IMR-90 (cell line): ENCODE measurements around the gene CNTN5. TPM values are rescaled to one million over a fixed set of nuclear protein-coding genes. Genes with fewer than 3 reads are reported as not detected.

ENCODE experiments used
- ATAC-seq: fragments of 200-7000 bp; cut with Tn5 transposase; 2 replicates; pipeline ENCODE4 v1.9.1; 2020; ENCODE audit warnings: low read depth, mild to moderate bottlenecking, moderate library complexity
- BruUV-seq: library from RNA; stranded (reverse); fragments of 400-500 nt; replicated peaks from 2 replicates; lab custom pipeline; 2021; lab: Mats Ljungman, UMichigan
- CTCF ChIA-PET: fragments of 300-600 bp; formaldehyde crosslinking; extraction: SDS; loops from one replicate; lab custom pipeline; 2021; ENCODE audit warnings: antibody characterized with exemption; lab: Yijun Ruan, JAX
- POLR2A ChIA-PET: fragments of 300-600 bp; sonication (Branson Sonifier 250); formaldehyde crosslinking; loops from one replicate; lab custom pipeline; 2022; ENCODE audit warnings: antibody characterized with exemption; ENCODE audit not compliant: unreplicated experiment; lab: Charles Lee
- DNase-seq: peaks from one replicate; pipeline ENCODE4 v3.0.0; 2013
- H2AFZ ChIP-seq: replicated peaks from 2 replicates; pipeline ENCODE3; 2013; ENCODE audit warnings: low read length, mild to moderate bottlenecking; ENCODE audit not compliant: poor library complexity
- H2AK5ac ChIP-seq: 2 replicates; pipeline ENCODE4 v1.6.1; 2013; ENCODE audit warnings: low read depth, low read length, inconsistent platforms
- H2AK9ac ChIP-seq: replicated peaks from 2 replicates; pipeline ENCODE3; 2013; ENCODE audit warnings: mild to moderate bottlenecking, low read depth, low read length, moderate library complexity; ENCODE audit not compliant: poor library complexity
- H2BK120ac ChIP-seq: 2 replicates; pipeline ENCODE4 v1.6.1; 2013; ENCODE audit warnings: low read depth, low read length, inconsistent platforms
- H2BK15ac ChIP-seq: 3 replicates; pipeline ENCODE4 v1.6.1; 2013; ENCODE audit warnings: low read depth, low read length, inconsistent platforms
- H2BK20ac ChIP-seq: 2 replicates; pipeline ENCODE4 v1.6.1; 2013; ENCODE audit warnings: low read depth, mild to moderate bottlenecking, inconsistent platforms, low read length, moderate library complexity
- H2BK5ac ChIP-seq: 2 replicates; pipeline ENCODE4 v1.6.1; 2013; ENCODE audit warnings: mild to moderate bottlenecking, low read depth, low read length, inconsistent platforms; ENCODE audit not compliant: poor library complexity, severe bottlenecking
- H3K14ac ChIP-seq: replicated peaks from 2 replicates; pipeline ENCODE4 v1.6.1; 2013; ENCODE audit warnings: low read depth, low read length, inconsistent platforms
- H3K18ac ChIP-seq: 2 replicates; pipeline ENCODE4 v1.6.1; 2013; ENCODE audit warnings: low read depth, low read length, control low read depth
- H3K23ac ChIP-seq: 2 replicates; pipeline ENCODE4 v1.6.1; 2013; ENCODE audit warnings: low read depth, low read length, inconsistent platforms
- H3K27ac ChIP-seq: 2 replicates; pipeline ENCODE4 v1.5.1; 2013; ENCODE audit warnings: mild to moderate bottlenecking, control low read depth, low read length; ENCODE audit not compliant: insufficient read depth
- H3K27me3 ChIP-seq: 2 replicates; pipeline ENCODE4 v1.6.1; 2013; ENCODE audit warnings: low read length; ENCODE audit not compliant: control insufficient read depth, insufficient read depth
- H3K36me3 ChIP-seq: 2 replicates; pipeline ENCODE4 v1.6.1; 2013; ENCODE audit warnings: low read length, mixed read lengths; ENCODE audit not compliant: control insufficient read depth, insufficient read depth
- H3K4ac ChIP-seq: 2 replicates; pipeline ENCODE4 v1.6.1; 2013; ENCODE audit warnings: low read depth, low read length, inconsistent platforms
- H3K4me1 ChIP-seq: 2 replicates; pipeline ENCODE4 v1.6.1; 2013; ENCODE audit warnings: low read length, mixed read lengths; ENCODE audit not compliant: control insufficient read depth, insufficient read depth
- H3K4me2 ChIP-seq: 2 replicates; pipeline ENCODE4 v1.6.1; 2013; ENCODE audit warnings: low read depth, mild to moderate bottlenecking, control low read depth, low read length, moderate library complexity
- H3K4me3 ChIP-seq: 2 replicates; pipeline ENCODE4 v1.5.1; 2013; ENCODE audit warnings: low read depth, mild to moderate bottlenecking, control low read depth, low read length, moderate library complexity; ENCODE audit not compliant: insufficient read depth
- H3K56ac ChIP-seq: 2 replicates; pipeline ENCODE4 v1.6.1; 2013; ENCODE audit warnings: low read length, inconsistent platforms; ENCODE audit not compliant: insufficient read depth; ENCODE audit errors: extremely low read depth
- H3K79me1 ChIP-seq, 2 experiments: 2 replicates each; pipeline ENCODE4 v1.6.1; 2013; ENCODE audit warnings: low read length in 2 of 2, inconsistent platforms in 1 of 2, low read depth in 1 of 2
- H3K9ac ChIP-seq: 2 replicates; pipeline ENCODE4 v1.6.1; 2013; ENCODE audit warnings: low read depth, low read length, control low read depth
- H3K9me1 ChIP-seq: 2 replicates; pipeline ENCODE4 v1.6.1; 2013; ENCODE audit warnings: low read length, inconsistent platforms; ENCODE audit not compliant: insufficient read depth
- H3K9me3 ChIP-seq: 2 replicates; pipeline ENCODE4 v1.6.1; 2013; ENCODE audit warnings: low read length; ENCODE audit not compliant: control insufficient read depth, insufficient read depth
- H4K20me1 ChIP-seq: 2 replicates; pipeline ENCODE4 v1.6.1; 2013; ENCODE audit warnings: low read length, inconsistent platforms; ENCODE audit not compliant: insufficient read depth
- H4K5ac ChIP-seq: 2 replicates; pipeline ENCODE4 v1.6.1; 2013; ENCODE audit warnings: mild to moderate bottlenecking, low read depth, low read length, control low read depth
- H4K8ac ChIP-seq, 2 experiments: 2 replicates each; pipeline ENCODE4 v1.6.1; 2013; ENCODE audit warnings: low read depth in 2 of 2, low read length in 2 of 2, control low read depth in 1 of 2, inconsistent platforms in 1 of 2
- H4K91ac ChIP-seq: 2 replicates; pipeline ENCODE4 v1.6.1; 2013; ENCODE audit warnings: low read depth, low read length, inconsistent platforms; ENCODE audit not compliant: insufficient read depth
- BHLHE40 ChIP-seq: fragments of 150-350 bp; IDR thresholded peaks from 2 replicates; pipeline ENCODE4 v1.6.1; 2016; ENCODE audit warnings: mild to moderate bottlenecking, low read depth, low read length
- CEBPB ChIP-seq: IDR thresholded peaks from 2 replicates; pipeline ENCODE4 v1.6.1; 2012; ENCODE audit warnings: low read depth, low read length, improper control_type of control experiment
- CHD1 ChIP-seq: IDR thresholded peaks from 2 replicates; pipeline ENCODE4 v1.6.1; 2012; ENCODE audit warnings: low read depth, low read length, improper control_type of control experiment
- CTCF ChIP-seq: conservative IDR thresholded peaks from 2 replicates; pipeline ENCODE4 v1.5.1; 2012; ENCODE audit warnings: mild to moderate bottlenecking, low read depth, low read length, improper control_type of control experiment
- FOS ChIP-seq: fragments of 150-350 bp; IDR thresholded peaks from 2 replicates; pipeline ENCODE4 v1.6.1; 2016; ENCODE audit warnings: low read depth, low read length
- MAFK ChIP-seq: IDR thresholded peaks from 2 replicates; pipeline ENCODE4 v1.6.1; 2012; ENCODE audit warnings: low read depth, low read length, improper control_type of control experiment
- MAZ ChIP-seq: IDR thresholded peaks from 2 replicates; pipeline ENCODE4 v1.6.1; 2012; ENCODE audit warnings: low read depth, mild to moderate bottlenecking, low read length, improper control_type of control experiment, moderate library complexity, borderline replicate concordance
- MXI1 ChIP-seq: IDR thresholded peaks from 2 replicates; pipeline ENCODE4 v1.6.1; 2012; ENCODE audit warnings: low read depth, mild to moderate bottlenecking, low read length, moderate library complexity, borderline replicate concordance
- NFE2L2 ChIP-seq: fragments of 150-350 bp; IDR thresholded peaks from 2 replicates; pipeline ENCODE4 v1.6.1; 2016; ENCODE audit warnings: low read depth, mild to moderate bottlenecking, low read length
- POLR2A ChIP-seq: IDR thresholded peaks from 2 replicates; pipeline ENCODE4 v1.6.1; 2012; ENCODE audit warnings: mild to moderate bottlenecking, low read depth, low read length
- RAD21 ChIP-seq: IDR thresholded peaks from 2 replicates; pipeline ENCODE4 v1.6.1; 2012; ENCODE audit warnings: low read length, improper control_type of control experiment
- RCOR1 ChIP-seq: IDR thresholded peaks from 2 replicates; pipeline ENCODE4 v1.6.1; 2012; ENCODE audit warnings: mild to moderate bottlenecking, low read length, improper control_type of control experiment; ENCODE audit not compliant: insufficient replicate concordance
- RFX5 ChIP-seq: IDR thresholded peaks from 2 replicates; pipeline ENCODE4 v1.8.0; 2012; ENCODE audit warnings: low read depth, mild to moderate bottlenecking, low read length, moderate library complexity
- SMC3 ChIP-seq: fragments of 150-350 bp; IDR thresholded peaks from 2 replicates; pipeline ENCODE4 v1.6.1; 2016; ENCODE audit warnings: low read depth, mild to moderate bottlenecking, antibody characterized with exemption, low read length, moderate library complexity
- WGBS, 2 experiments: methylation state at CpG; one replicate each; pipeline versions ENCODE4 v1.1.5 to v1.1.7; 2013; ENCODE audit warnings: missing lambda C conversion rate in 2 of 2; ENCODE audit not compliant: insufficient read length in 1 of 2; ENCODE audit errors: extremely low coverage in 2 of 2; 5-methylcytosine and 5-hydroxymethylcytosine counted together
- dilution Hi-C: fragments of 300-500 bp; cut with HindIII; formaldehyde crosslinking; loops from one replicate; pipeline ENCODE4 v1.14.3; 2018; ENCODE audit warnings: low sequenced_read_pairs; ENCODE audit not compliant: unreplicated experiment
- in situ Hi-C: fragments of 300-500 bp; cut with MboI; formaldehyde crosslinking; loops from 3 replicates; pipeline ENCODE4 v1.14.3; 2019; ENCODE audit warnings: low sequenced_read_pairs, inconsistent platforms, mixed read lengths
- intact Hi-C: fragments of 100-400 bp; cut with micrococcal nuclease; formaldehyde crosslinking; loops from 2 replicates; pipeline ENCODE4 v1.10.0; 2022
- polyA plus RNA-seq, 3 experiments: library from polyadenylated mRNA; depleted of rRNA; stranded (reverse); fragments of >200 nt; gene quantifications; 2 replicates each; pipeline ENCODE4 v1.2.3, GENCODE V29; 2012; ENCODE audit warnings: low replicate concordance in 1 of 3
- total RNA-seq: library from RNA; depleted of rRNA; stranded (reverse); fragments of >200 nt; gene quantifications from 2 replicates; pipeline ENCODE4 v1.2.3, GENCODE V29; 2012
- TF ChIP-seq, protein P1 (sequence below): fragments of 150-350 bp; IDR thresholded peaks from 2 replicates; pipeline ENCODE4 v1.6.1; 2017; ENCODE audit warnings: mild to moderate bottlenecking, antibody characterized with exemption, low read length, low read depth
- TF ChIP-seq, protein P2 (sequence below): fragments of 150-350 bp; IDR thresholded peaks from 2 replicates; pipeline ENCODE4 v1.6.1; 2016; ENCODE audit warnings: low read depth, mild to moderate bottlenecking, low read length, moderate library complexity, borderline replicate concordance

CNTN5 gene
- total and polyA plus RNA-seq, 2 of the 4 experiments (the other 2 are of a cell fraction) = not detected

- no peak overlapping the region for H3K4me2 ChIP-seq
- H3K9me1 ChIP-seq = no peaks in the 10 kb centered on the region
- H2BK5ac ChIP-seq = no peak overlapping the region
- ATAC-seq = no peak
- no CpG with 5 or more reads among the region's 2 CpGs for WGBS, 2 experiments
- no peaks in the 10 kb centered on the region for H3K79me1 ChIP-seq
- no peak overlapping the region for H3K4ac ChIP-seq
- H3K27me3 ChIP-seq = no peaks in the 10 kb centered on the region
- no peak for TF ChIP-seq SMC3
- no peak for TF ChIP-seq FOS
- no peak for TF ChIP-seq NFE2L2
- TF ChIP-seq CEBPB = no peak
- no peak for TF ChIP-seq MXI1
- no peak for TF ChIP-seq MAZ
- no peak for TF ChIP-seq BHLHE40
- TF ChIP-seq RFX5 = no peak
- TF ChIP-seq, protein P1, sequence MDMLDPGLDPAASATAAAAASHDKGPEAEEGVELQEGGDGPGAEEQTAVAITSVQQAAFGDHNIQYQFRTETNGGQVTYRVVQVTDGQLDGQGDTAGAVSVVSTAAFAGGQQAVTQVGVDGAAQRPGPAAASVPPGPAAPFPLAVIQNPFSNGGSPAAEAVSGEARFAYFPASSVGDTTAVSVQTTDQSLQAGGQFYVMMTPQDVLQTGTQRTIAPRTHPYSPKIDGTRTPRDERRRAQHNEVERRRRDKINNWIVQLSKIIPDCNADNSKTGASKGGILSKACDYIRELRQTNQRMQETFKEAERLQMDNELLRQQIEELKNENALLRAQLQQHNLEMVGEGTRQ = no peak
- TF ChIP-seq RAD21 = no peak
- TF ChIP-seq RCOR1 = no peak
- TF ChIP-seq, protein P2, sequence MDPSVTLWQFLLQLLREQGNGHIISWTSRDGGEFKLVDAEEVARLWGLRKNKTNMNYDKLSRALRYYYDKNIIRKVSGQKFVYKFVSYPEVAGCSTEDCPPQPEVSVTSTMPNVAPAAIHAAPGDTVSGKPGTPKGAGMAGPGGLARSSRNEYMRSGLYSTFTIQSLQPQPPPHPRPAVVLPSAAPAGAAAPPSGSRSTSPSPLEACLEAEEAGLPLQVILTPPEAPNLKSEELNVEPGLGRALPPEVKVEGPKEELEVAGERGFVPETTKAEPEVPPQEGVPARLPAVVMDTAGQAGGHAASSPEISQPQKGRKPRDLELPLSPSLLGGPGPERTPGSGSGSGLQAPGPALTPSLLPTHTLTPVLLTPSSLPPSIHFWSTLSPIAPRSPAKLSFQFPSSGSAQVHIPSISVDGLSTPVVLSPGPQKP = no peak
- TF ChIP-seq CTCF = no peak
- no peak for TF ChIP-seq POLR2A
- TF ChIP-seq CHD1 = no peak
- TF ChIP-seq MAFK = no peak
- no peak overlapping the region for H2BK15ac ChIP-seq
- no peak overlapping the region for H3K56ac ChIP-seq
- H2AK5ac ChIP-seq = no peak overlapping the region
- no peak overlapping the region for H3K18ac ChIP-seq
- ChIA-PET CTCF (interaction anchor here (1.3 kb wide), 1 partner anchor 10 kb away, joined by 3 read pairs; no protein-coding TSS in a partner anchor), POLR2A (no interaction called here)
- no peak overlapping the region for H3K14ac ChIP-seq
- H4K8ac ChIP-seq = no peak overlapping the region
- H3K4me3 ChIP-seq = no peak overlapping the region
- no peaks in the 10 kb centered on the region for H3K36me3 ChIP-seq
- H2BK120ac ChIP-seq = no peak overlapping the region
- in situ Hi-C loops = no loop called here
- no peak overlapping the region for H3K23ac ChIP-seq
- H4K91ac ChIP-seq = no peak overlapping the region
- no peak overlapping the region for H3K27ac ChIP-seq
- no peak for DNase-seq
- intact Hi-C loops = no loop called here
- no peak overlapping the region for H2AFZ ChIP-seq
- H4K20me1 ChIP-seq = no peaks in the 10 kb centered on the region
- no peak overlapping the region for H4K5ac ChIP-seq
- no peaks in the 10 kb centered on the region for H3K9me3 ChIP-seq
- no peaks in the 10 kb centered on the region for H3K4me1 ChIP-seq
- no peak overlapping the region for H2AK9ac ChIP-seq
- H3K9ac ChIP-seq = no peak overlapping the region
- dilution Hi-C loops = no loop called here
- BruUV-seq = no TSS peak
- no peak overlapping the region for H2BK20ac ChIP-seq
Observed at GRCh38 chr11:100066399-100066798, 1045.7 kb downstream of the CNTN5 start.
